GM19455 (cell line): Measurements from ENCODE around the gene LPCAT2.

ENCODE experiments used
- ATAC-seq: cut with Tn5 transposase; IDR thresholded peaks from one replicate; pipeline ENCODE4 v1.9.1; 2021; ENCODE audit not compliant: unreplicated experiment

LPCAT2 gene

GRCh38 chr16:55552621-55553020 is 43.7 kb downstream of the LPCAT2 start:
- ATAC-seq: no peak

GRCh38 chr16:55555436-55555835 is 46.6 kb downstream of the LPCAT2 start:
- no peak for ATAC-seq

- ATAC-seq: no peak
These were observed 48.3 kb downstream of the LPCAT2 start for GRCh38 chr16:55557186-55557585.

GRCh38 chr16:55559233-55559632 is 50.4 kb downstream of the LPCAT2 start:
- ATAC-seq: no peak

GRCh38 chr16:55559933-55560516 is 51.2 kb downstream of the LPCAT2 start:
- no peak for ATAC-seq

GRCh38 chr16:55561319-55561848 is 52.5 kb downstream of the LPCAT2 start:
- ATAC-seq: no peak

- no peak for ATAC-seq
These were observed 54.1 kb downstream of the LPCAT2 start for GRCh38 chr16:55562936-55563335.

GRCh38 chr16:55563797-55564196 is 54.9 kb downstream of the LPCAT2 start:
- no peak for ATAC-seq

GRCh38 chr16:55565086-55565485 is 56.2 kb downstream of the LPCAT2 start:
- no peak for ATAC-seq

GRCh38 chr16:55566432-55567175 is 57.7 kb downstream of the LPCAT2 start, which contains the start of gene CAPNS2:
Gene CAPNS2 (plus strand): TSS chr16:55566684. CDS start chr16:55566757, 73 bp downstream.
- ATAC-seq: no peak

- ATAC-seq: no peak
These were observed 58.5 kb downstream of the LPCAT2 start for GRCh38 chr16:55567382-55567781.

- no peak for ATAC-seq
These were observed 59.3 kb downstream of the LPCAT2 start for GRCh38 chr16:55568207-55568606.

- ATAC-seq: no peak
These were observed 60.2 kb downstream of the LPCAT2 start for GRCh38 chr16:55569025-55569424.

GRCh38 chr16:55570159-55570558 is 61.3 kb downstream of the LPCAT2 start:
- no peak for ATAC-seq

GRCh38 chr16:55571191-55571897 is 62.5 kb downstream of the LPCAT2 start:
- no peak for ATAC-seq

GRCh38 chr16:55572439-55572838 is 63.6 kb downstream of the LPCAT2 start:
- ATAC-seq: no peak

GRCh38 chr16:55574811-55575210 is 65.9 kb downstream of the LPCAT2 start:
- ATAC-seq: no peak

- ATAC-seq: no peak
These were observed 66.6 kb downstream of the LPCAT2 start for GRCh38 chr16:55575496-55575895.

- ATAC-seq: no peak
These were observed 67.5 kb downstream of the LPCAT2 start for GRCh38 chr16:55576384-55576783.

GRCh38 chr16:55577887-55578286 is 69.0 kb downstream of the LPCAT2 start:
- no peak for ATAC-seq

- ATAC-seq: no peak
These were observed 76.8 kb downstream of the LPCAT2 start for GRCh38 chr16:55585631-55586030.

GRCh38 chr16:55588799-55589198 is 79.9 kb downstream of the LPCAT2 start:
- ATAC-seq: no peak
